GM21367 (cell line): ENCODE results near the gene RPL7A.
"Not testable (repeated sequence)": the region's sequence is repeated elsewhere in the genome, so short reads cannot be mapped to it uniquely, and the experiment has no call there.

Source experiments
- ATAC-seq: cut with Tn5 transposase; IDR thresholded peaks from one replicate; pipeline ENCODE4 v1.9.1; 2021; ENCODE audit not compliant: unreplicated experiment

The RPL7A gene

GRCh38 chr9:133327834-133328484, 20.1 kb upstream of the RPL7A start:
- ATAC-seq: no peak

- not testable (repeated sequence) for ATAC-seq
Observed at GRCh38 chr9:133329306-133330156, 18.5 kb upstream of the RPL7A start.

GRCh38 chr9:133331221-133331620, 16.8 kb upstream of the RPL7A start:
- ATAC-seq: no peak

- no peak for ATAC-seq
Observed at GRCh38 chr9:133331641-133332380, 16.2 kb upstream of the RPL7A start.

- ATAC-seq: no peak
Observed at GRCh38 chr9:133332381-133332730, 15.7 kb upstream of the RPL7A start.

- no peak for ATAC-seq
Observed at GRCh38 chr9:133333011-133333410, 15.0 kb upstream of the RPL7A start.

GRCh38 chr9:133333566-133333965, 14.5 kb upstream of the RPL7A start:
- no peak for ATAC-seq

GRCh38 chr9:133334161-133334560, 13.9 kb upstream of the RPL7A start:
- ATAC-seq: no peak

- not testable (repeated sequence) for ATAC-seq
Observed at GRCh38 chr9:133334888-133335287, 13.1 kb upstream of the RPL7A start.

GRCh38 chr9:133335924-133336811, 11.8 kb upstream of the RPL7A start, which contains the start of gene SURF6:
SURF6 (minus strand) TSS chr9:133336188; CDS start chr9:133336132, 56 bp downstream.
- peak; percentile 78 for ATAC-seq

- no peak for ATAC-seq
Observed at GRCh38 chr9:133339641-133340040, 8.4 kb upstream of the RPL7A start.

GRCh38 chr9:133340256-133340655, 7.8 kb upstream of the RPL7A start:
- no peak for ATAC-seq

- no peak for ATAC-seq
Observed at GRCh38 chr9:133340916-133341315, 7.1 kb upstream of the RPL7A start.

- no peak for ATAC-seq
Observed at GRCh38 chr9:133341369-133342068, 6.5 kb upstream of the RPL7A start.

GRCh38 chr9:133342069-133342406, 6.0 kb upstream of the RPL7A start:
- ATAC-seq: no peak

GRCh38 chr9:133342570-133342969, 5.4 kb upstream of the RPL7A start:
- ATAC-seq: no peak

GRCh38 chr9:133344071-133344470, 3.9 kb upstream of the RPL7A start:
- no peak for ATAC-seq

- no peak for ATAC-seq
Observed at GRCh38 chr9:133344979-133345378, 3.0 kb upstream of the RPL7A start.

GRCh38 chr9:133345596-133345995, 2.4 kb upstream of the RPL7A start:
- ATAC-seq: no peak
